SU-DHL-6 (cell line): ENCODE data around the gene TARS1.

Experiments
- H2AFZ ChIP-seq: fragments of 200-600 bp; sonication (generic); 2 replicates; pipeline ENCODE4 v1.6.1; 2014; ENCODE audit warnings: low read depth, mild to moderate bottlenecking, moderate library complexity, mixed read lengths, antibody characterized with exemption, low read length; ENCODE audit not compliant: severe bottlenecking
- H3F3A ChIP-seq: fragments of 200-600 bp; shearing (Covaris generic); 2 replicates; pipeline ENCODE4 v1.6.0; 2016; ENCODE audit warnings: antibody characterized with exemption, mild to moderate bottlenecking; ENCODE audit not compliant: insufficient read depth
- H3K27ac ChIP-seq: fragments of 200-600 bp; sonication (generic); 2 replicates; pipeline ENCODE4 v1.5.1; 2016; ENCODE audit warnings: low read depth, mild to moderate bottlenecking, low read length, moderate library complexity, mixed read lengths
- H3K27me3 ChIP-seq: fragments of 200-600 bp; sonication (generic), shearing (Covaris generic); 2 replicates; pipeline ENCODE4 v1.6.0; 2014; ENCODE audit warnings: mild to moderate bottlenecking, low read length
- H3K36me3 ChIP-seq: fragments of 200-600 bp; sonication (generic); 2 replicates; pipeline ENCODE4 v1.6.1; 2014; ENCODE audit warnings: mild to moderate bottlenecking, low read length, mixed read lengths
- H3K4me2 ChIP-seq: fragments of 300-600, 200-600 bp; shearing (Covaris generic), sonication (generic); 2 replicates; pipeline ENCODE4 v1.6.0; 2014; ENCODE audit warnings: low read length, low read depth, mild to moderate bottlenecking; ENCODE audit not compliant: poor library complexity, severe bottlenecking
- H3K4me3 ChIP-seq: fragments of 200-600 bp; sonication (generic); 2 replicates; pipeline ENCODE4 v1.5.1; 2014; ENCODE audit warnings: antibody characterized with exemption, low read length, mild to moderate bottlenecking, mixed read lengths; ENCODE audit not compliant: insufficient read depth, poor library complexity, severe bottlenecking
- H3K79me2 ChIP-seq: fragments of 200-600 bp; sonication (generic); 2 replicates; pipeline ENCODE4 v1.6.1; 2014; ENCODE audit warnings: mild to moderate bottlenecking, low read length, moderate library complexity; ENCODE audit not compliant: insufficient read depth
- H3K9ac ChIP-seq: fragments of 200-600 bp; sonication (generic); 2 replicates; pipeline ENCODE4 v1.7.0; 2014; ENCODE audit warnings: mild to moderate bottlenecking, low read length
- H3K9me2 ChIP-seq: fragments of 200-600 bp; sonication (generic); replicated peaks from 2 replicates; pipeline ENCODE4 v1.6.1; 2014; ENCODE audit warnings: low read length; ENCODE audit not compliant: insufficient read depth
- H3K9me3 ChIP-seq: fragments of 200-600 bp; sonication (generic); 2 replicates; pipeline ENCODE4 v1.6.1; 2014; ENCODE audit warnings: low read length, mixed read lengths; ENCODE audit not compliant: insufficient read depth
- H4K20me1 ChIP-seq: fragments of 200-600 bp; sonication (generic); 2 replicates; pipeline ENCODE4 v1.6.1; 2014; ENCODE audit warnings: low read depth, mild to moderate bottlenecking, antibody characterized with exemption, low read length, moderate library complexity, mixed read lengths
- EZH2phosphoT487 ChIP-seq: fragments of 200-600 bp; sonication (generic), shearing (Covaris generic); conservative IDR thresholded peaks from 2 replicates; pipeline ENCODE4 v1.6.1; 2018; ENCODE audit warnings: mild to moderate bottlenecking, antibody characterized with exemption, low read length, moderate library complexity, mixed read lengths
- TF ChIP-seq, protein P1 (sequence below): fragments of 200-600 bp; sonication (generic); IDR thresholded peaks from one replicate; pipeline ENCODE4 v1.5.1; 2017; ENCODE audit warnings: antibody characterized with exemption, mild to moderate bottlenecking, low read length, moderate library complexity; ENCODE audit not compliant: insufficient read depth, poor library complexity, severe bottlenecking

TARS1 gene

DNA sequence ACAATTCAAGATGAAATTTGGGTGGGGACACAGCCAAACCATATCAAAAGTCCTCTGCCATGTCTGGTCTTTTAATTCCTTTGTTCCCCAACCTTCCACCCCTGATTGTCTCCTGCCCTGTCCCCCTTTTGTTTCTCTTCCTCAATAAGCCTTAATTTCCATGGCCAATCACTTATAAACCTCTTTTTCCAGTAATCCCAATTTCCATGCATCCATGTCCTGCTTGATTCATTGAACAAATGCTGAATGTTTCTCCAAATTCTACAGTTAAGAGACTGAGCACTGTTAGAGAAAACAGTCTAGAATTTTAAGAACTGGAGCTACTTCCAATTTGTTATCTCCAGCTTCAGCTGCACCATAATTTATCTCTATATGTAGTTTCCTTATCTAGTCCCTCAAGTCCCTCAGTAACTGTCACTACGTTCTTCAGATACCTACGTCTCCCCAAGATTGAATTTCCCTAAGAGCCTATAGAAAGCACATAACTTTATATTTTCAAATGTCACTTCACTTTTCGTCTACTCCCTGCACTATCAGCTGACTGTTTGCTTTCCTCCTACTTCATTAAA, 34.2 kb downstream of the TARS1 start:
- Histone ChIP-seq H2AFZ (no peak overlapping the region), H3K79me2 (no peaks in the 10 kb centered on the region), H3K4me3 (no peak overlapping the region), H3K36me3 (peaks cover 28% of the 10 kb centered on the region), H3K9ac (no peak overlapping the region), H3K9me3 (no peaks in the 10 kb centered on the region), H3F3A (no peaks in the 10 kb centered on the region), H3K9me2 (no peaks in the 10 kb centered on the region), H4K20me1 (no peaks in the 10 kb centered on the region), H3K4me2 (no peak overlapping the region), H3K27ac (no peak overlapping the region), H3K27me3 (no peaks in the 10 kb centered on the region)
- TF ChIP-seq, protein P1, sequence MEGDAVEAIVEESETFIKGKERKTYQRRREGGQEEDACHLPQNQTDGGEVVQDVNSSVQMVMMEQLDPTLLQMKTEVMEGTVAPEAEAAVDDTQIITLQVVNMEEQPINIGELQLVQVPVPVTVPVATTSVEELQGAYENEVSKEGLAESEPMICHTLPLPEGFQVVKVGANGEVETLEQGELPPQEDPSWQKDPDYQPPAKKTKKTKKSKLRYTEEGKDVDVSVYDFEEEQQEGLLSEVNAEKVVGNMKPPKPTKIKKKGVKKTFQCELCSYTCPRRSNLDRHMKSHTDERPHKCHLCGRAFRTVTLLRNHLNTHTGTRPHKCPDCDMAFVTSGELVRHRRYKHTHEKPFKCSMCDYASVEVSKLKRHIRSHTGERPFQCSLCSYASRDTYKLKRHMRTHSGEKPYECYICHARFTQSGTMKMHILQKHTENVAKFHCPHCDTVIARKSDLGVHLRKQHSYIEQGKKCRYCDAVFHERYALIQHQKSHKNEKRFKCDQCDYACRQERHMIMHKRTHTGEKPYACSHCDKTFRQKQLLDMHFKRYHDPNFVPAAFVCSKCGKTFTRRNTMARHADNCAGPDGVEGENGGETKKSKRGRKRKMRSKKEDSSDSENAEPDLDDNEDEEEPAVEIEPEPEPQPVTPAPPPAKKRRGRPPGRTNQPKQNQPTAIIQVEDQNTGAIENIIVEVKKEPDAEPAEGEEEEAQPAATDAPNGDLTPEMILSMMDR: no peak
- TF ChIP-seq EZH2phosphoT487: no peak

- peaks cover 21% of the 10 kb centered on the region for H3K36me3 ChIP-seq
These were observed 34.9 kb downstream of the TARS1 start for GRCh38 chr5:33475706-33476105.

GRCh38 chr5:33476992-33477391, 36.2 kb downstream of the TARS1 start:
- Histone ChIP-seq H3K9me2 (no peaks in the 10 kb centered on the region), H4K20me1 (no peaks in the 10 kb centered on the region), H3K4me3 (no peak overlapping the region), H2AFZ (no peak overlapping the region), H3K27ac (no peak overlapping the region), H3K79me2 (no peaks in the 10 kb centered on the region), H3K9me3 (no peaks in the 10 kb centered on the region), H3F3A (no peaks in the 10 kb centered on the region), H3K4me2 (no peak overlapping the region), H3K9ac (no peak overlapping the region), H3K27me3 (no peaks in the 10 kb centered on the region), H3K36me3 (peaks cover 18% of the 10 kb centered on the region)
- no peak for TF ChIP-seq EZH2phosphoT487
- TF ChIP-seq, protein P1: no peak

More at GRCh38 chr5:33475706-33476105, 34.9 kb downstream of the TARS1 start:
- Histone ChIP-seq H3F3A (no peaks in the 10 kb centered on the region), H3K27ac (no peak overlapping the region), H3K9me2 (no peaks in the 10 kb centered on the region), H3K79me2 (no peaks in the 10 kb centered on the region), H3K9ac (no peak overlapping the region), H4K20me1 (no peaks in the 10 kb centered on the region), H3K4me2 (no peak overlapping the region), H3K4me3 (no peak overlapping the region), H2AFZ (no peak overlapping the region), H3K9me3 (no peaks in the 10 kb centered on the region), H3K27me3 (no peaks in the 10 kb centered on the region)
- TF ChIP-seq, protein P1: no peak
- no peak for TF ChIP-seq EZH2phosphoT487
